HEK293 (cell line): ENCODE results near the gene OGDHL.

ENCODE experiments used
- CTCF ChIP-seq: fragments of 450-650 bp; formaldehyde crosslinking; IDR thresholded peaks from 2 replicates; pipeline ENCODE4 v1.5.1; 2016; ENCODE audit warnings: missing biosample characterization, missing genetic modification characterization
- TCF7L2 ChIP-seq: IDR thresholded peaks from 2 replicates; pipeline ENCODE4 v1.6.1; 2011; ENCODE audit warnings: low read depth, mild to moderate bottlenecking, inconsistent platforms, low read length, moderate library complexity, borderline replicate concordance
- TRIM28 ChIP-seq: IDR thresholded peaks from 2 replicates; pipeline ENCODE4 v1.6.1; 2011; ENCODE audit warnings: low read length, control low read depth, borderline replicate concordance
- ZBTB1 ChIP-seq: fragments of 450-650 bp; formaldehyde crosslinking; IDR thresholded peaks from 2 replicates; pipeline ENCODE4 v1.5.1; 2016; ENCODE audit warnings: missing biosample characterization, missing genetic modification characterization
- ZBTB17 ChIP-seq: fragments of 450-650 bp; formaldehyde crosslinking; IDR thresholded peaks from 2 replicates; pipeline ENCODE4 v1.5.1; 2016; ENCODE audit warnings: missing biosample characterization, missing genetic modification characterization
- ZNF114 ChIP-seq: fragments of 450-650 bp; formaldehyde crosslinking; IDR thresholded peaks from 2 replicates; pipeline ENCODE4 v1.5.0; 2017; ENCODE audit warnings: missing biosample characterization, missing genetic modification characterization
- ZNF146 ChIP-seq: fragments of 450-650 bp; formaldehyde crosslinking; IDR thresholded peaks from 2 replicates; pipeline ENCODE4 v1.5.1; 2016; ENCODE audit warnings: missing biosample characterization, missing genetic modification characterization
- ZNF510 ChIP-seq: fragments of 450-650 bp; formaldehyde crosslinking; IDR thresholded peaks from 2 replicates; pipeline ENCODE4 v1.5.1; 2018; ENCODE audit warnings: mild to moderate bottlenecking, missing genetic modification characterization, missing biosample characterization; ENCODE audit not compliant: insufficient replicate concordance
- ZNF530 ChIP-seq: fragments of 450-650 bp; formaldehyde crosslinking; IDR thresholded peaks from 2 replicates; pipeline ENCODE4 v1.5.1; 2016; ENCODE audit warnings: low read depth, missing biosample characterization, missing genetic modification characterization
- ZNF776 ChIP-seq: fragments of 450-650 bp; formaldehyde crosslinking; IDR thresholded peaks from 2 replicates; pipeline ENCODE4 v1.5.0; 2017; ENCODE audit warnings: missing biosample characterization, missing genetic modification characterization, borderline replicate concordance

GRCh38 chr10:49710966-49711365, 51.2 kb downstream of the OGDHL start:
- TF ChIP-seq TRIM28 (no peak), ZNF146 (tag by site-specific recombination) (no peak), ZBTB1 (tag by site-specific recombination) (no peak), CTCF (tag by site-specific recombination) (no peak), ZNF530 (tag by site-specific recombination) (no peak), ZNF114 (no peak), ZBTB17 (no peak), ZNF510 (no peak), TCF7L2 (no peak), ZNF776 (no peak)
